MCF 10A (cell line): ENCODE data around the gene CD34. TPM values are rescaled to one million over a fixed set of nuclear protein-coding genes. Genes with fewer than 3 reads are reported as not detected.

Experiments used
- BruUV-seq: library from RNA; stranded (reverse); fragments of 400-500 nt; replicated peaks from 2 replicates; lab custom pipeline; 2021; lab: Mats Ljungman, UMichigan
- CTCF ChIA-PET: fragments of 300-600 bp; sonication (Branson Sonifier 250); formaldehyde crosslinking; extraction: SDS; loops from one replicate; lab custom pipeline; 2021; ENCODE audit warnings: antibody characterized with exemption, inconsistent platforms; lab: Yijun Ruan, JAX
- POLR2A ChIA-PET: fragments of 300-600, 350-650 bp; sonication (Branson Sonifier 250); formaldehyde crosslinking; extraction: SDS; loops from one replicate; lab custom pipeline; 2020; ENCODE audit warnings: antibody characterized with exemption, inconsistent platforms; lab: Yijun Ruan, JAX
- DNase-seq: peaks from one replicate; pipeline ENCODE4 v3.0.0-alpha.2; 2018; ENCODE audit not compliant: unreplicated experiment
- H3K27ac Mint-ChIP-seq: one replicate; pipeline ENCODE4 v1.8.0; 2022; ENCODE audit warnings: mild to moderate bottlenecking, low read depth, mixed read lengths; ENCODE audit not compliant: unreplicated experiment
- H3K27me3 Mint-ChIP-seq: one replicate; pipeline ENCODE4 v1.8.0; 2022; ENCODE audit warnings: mixed read lengths; ENCODE audit not compliant: insufficient read depth, unreplicated experiment
- H3K36me3 Mint-ChIP-seq: one replicate; pipeline ENCODE4 v1.8.0; 2022; ENCODE audit warnings: mild to moderate bottlenecking, moderate library complexity, mixed read lengths; ENCODE audit not compliant: insufficient read depth, unreplicated experiment
- H3K4me1 Mint-ChIP-seq: one replicate; pipeline ENCODE4 v1.8.0; 2022; ENCODE audit warnings: mixed read lengths; ENCODE audit not compliant: insufficient read depth, unreplicated experiment
- H3K4me3 Mint-ChIP-seq: one replicate; pipeline ENCODE4 v1.8.0; 2022; ENCODE audit warnings: mild to moderate bottlenecking, moderate library complexity, mixed read lengths; ENCODE audit not compliant: unreplicated experiment
- H3K9me3 Mint-ChIP-seq: one replicate; pipeline ENCODE4 v1.8.0; 2022; ENCODE audit warnings: mixed read lengths; ENCODE audit not compliant: unreplicated experiment
- CTCF ChIP-seq: fragments of 200-600 bp; IDR thresholded peaks from one replicate; pipeline ENCODE4 v1.8.0; 2022; ENCODE audit warnings: antibody characterized with exemption, mild to moderate bottlenecking; ENCODE audit not compliant: unreplicated experiment
- intact Hi-C: fragments of 100-400 bp; cut with micrococcal nuclease; formaldehyde crosslinking; loops from 2 replicates; pipeline ENCODE4 v1.14.1; 2022
- total RNA-seq: library from RNA; stranded (reverse); gene quantifications from 2 replicates; pipeline ENCODE4 v1.2.3, GENCODE V29; 2022

Gene CD34
- total RNA-seq, 1 experiment from 2014 or later = not detected

- Mint-ChIP-seq H3K27me3 (no peaks in the 10 kb centered on the region), H3K36me3 (no peaks in the 10 kb centered on the region), H3K4me1 (peaks cover 15% of the 10 kb centered on the region), H3K27ac (peak overlapping the region; percentile 13), H3K9me3 (no peaks in the 10 kb centered on the region), H3K4me3 (no peak overlapping the region)
- no peak for DNase-seq
- CTCF ChIA-PET = interaction anchor here (0.6 to 13.1 kb wide), 12 partner anchors 8 to 803 kb away, joined by 3 to 256 read pairs (median 4); no protein-coding TSS in a partner anchor
- no TSS peak for BruUV-seq
- intact Hi-C loops = no loop called here
- POLR2A ChIA-PET = interaction anchor here (0.7 to 2.3 kb wide), 4 partner anchors 16 to 1150 kb away, joined by 3 to 15 read pairs (median 8); no protein-coding TSS in a partner anchor
- no peak for TF ChIP-seq CTCF
These were observed 7.9 kb downstream of the CD34 start for GRCh38 chr1:207903053-207903452.

- intact Hi-C loops = no loop called here
- Mint-ChIP-seq H3K27ac (no peak overlapping the region), H3K4me1 (peaks cover 15% of the 10 kb centered on the region), H3K4me3 (no peak overlapping the region), H3K27me3 (no peaks in the 10 kb centered on the region), H3K9me3 (no peaks in the 10 kb centered on the region), H3K36me3 (no peaks in the 10 kb centered on the region)
- POLR2A ChIA-PET = interaction anchor here (1.3 to 2.3 kb wide), 3 partner anchors 16 to 61 kb away, joined by 4 to 15 read pairs (median 11); no protein-coding TSS in a partner anchor
- CTCF ChIA-PET = interaction anchor here (0.6 to 13.1 kb wide), 6 partner anchors 11 to 497 kb away, joined by 4 to 256 read pairs (median 5); no protein-coding TSS in a partner anchor
- no peak for TF ChIP-seq CTCF
- DNase-seq = no peak
- BruUV-seq = no TSS peak
These were observed 8.4 kb downstream of the CD34 start for GRCh38 chr1:207902566-207902965.

- no peaks in the 10 kb centered on the region for H3K27me3 Mint-ChIP-seq
- ChIA-PET CTCF (interaction anchor here (0.6 to 13.1 kb wide), 11 partner anchors 15 to 1188 kb away, joined by 3 to 256 read pairs (median 3); no protein-coding TSS in a partner anchor), POLR2A (interaction anchor here (0.6 to 0.9 kb wide), 5 partner anchors 23 to 1511 kb away, joined by 3 read pairs; no protein-coding TSS in a partner anchor)
- no peaks in the 10 kb centered on the region for H3K9me3 Mint-ChIP-seq
- no peak overlapping the region for H3K27ac Mint-ChIP-seq
- intact Hi-C loops = no loop called here
- no peak for DNase-seq
- peaks cover 15% of the 10 kb centered on the region for H3K4me1 Mint-ChIP-seq
- no peak for TF ChIP-seq CTCF
- no TSS peak for BruUV-seq
- H3K36me3 Mint-ChIP-seq = no peaks in the 10 kb centered on the region
- H3K4me3 Mint-ChIP-seq = no peak overlapping the region
These were observed 9.8 kb downstream of the CD34 start for GRCh38 chr1:207901041-207901653.

- TF ChIP-seq CTCF = no peak
- CTCF ChIA-PET = interaction anchor here (0.6 to 13.1 kb wide), 7 partner anchors 10 to 647 kb away, joined by 3 to 256 read pairs (median 7); no protein-coding TSS in a partner anchor
- BruUV-seq = no TSS peak
- Mint-ChIP-seq H3K27ac (no peak overlapping the region), H3K9me3 (no peaks in the 10 kb centered on the region), H3K27me3 (no peaks in the 10 kb centered on the region), H3K36me3 (no peaks in the 10 kb centered on the region), H3K4me1 (peaks cover 10% of the 10 kb centered on the region), H3K4me3 (no peak overlapping the region)
- POLR2A ChIA-PET = interaction anchor here (0.8 to 1.2 kb wide), 3 partner anchors 46 to 66 kb away, joined by 3 read pairs; no protein-coding TSS in a partner anchor
- intact Hi-C loops = no loop called here
- DNase-seq = no peak
These were observed 12.1 kb downstream of the CD34 start for GRCh38 chr1:207898836-207899235.
